GM19351 (cell line): ENCODE measurements around the gene ALOX15B.
"Not testable (repeated sequence)": the region's sequence is repeated elsewhere in the genome, so short reads cannot be mapped to it uniquely, and the experiment has no call there.

ENCODE experiments used
- ATAC-seq: cut with Tn5 transposase; IDR thresholded peaks from one replicate; pipeline ENCODE4 v1.9.1; 2021; ENCODE audit warnings: mild to moderate bottlenecking, moderate library complexity; ENCODE audit not compliant: unreplicated experiment

Gene ALOX15B

DNA sequence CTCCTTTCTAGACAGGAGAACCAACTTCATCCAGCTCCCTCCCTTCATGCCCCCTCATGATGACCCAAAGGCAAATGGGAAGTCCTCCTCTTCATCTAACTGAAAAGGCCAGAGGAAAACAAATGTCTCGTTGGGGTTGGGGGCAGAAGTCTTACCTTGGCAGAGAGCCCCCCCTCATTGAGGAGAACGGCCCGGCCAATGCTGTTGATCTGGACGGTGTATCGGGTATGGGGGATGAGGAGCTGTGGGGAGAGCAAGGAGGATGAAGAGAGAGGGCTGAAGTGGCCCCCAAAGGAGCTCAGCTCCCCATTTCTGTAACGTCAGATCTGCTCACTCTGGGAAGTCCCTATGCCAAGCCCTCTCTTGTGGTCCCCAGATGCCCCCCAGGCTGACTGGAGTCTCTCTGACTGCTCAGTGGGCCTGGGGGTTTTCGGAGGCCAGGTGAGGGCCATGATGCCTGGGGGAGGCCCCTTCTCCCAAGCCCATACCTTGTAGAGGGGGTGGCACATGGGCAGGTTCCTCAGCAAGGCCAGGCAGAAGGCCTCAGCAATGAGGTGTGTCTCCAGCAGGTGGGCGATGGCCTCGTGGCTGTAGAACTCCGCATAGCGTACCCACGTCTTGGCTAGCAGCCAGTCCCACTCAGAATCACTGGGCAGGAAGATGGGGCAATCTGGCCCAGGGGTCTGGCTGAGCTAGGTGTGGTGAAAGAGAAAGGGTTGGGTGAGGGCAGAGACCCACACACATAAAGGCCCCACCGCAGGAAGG, 37.8 kb downstream of the ALOX15B start:
- ATAC-seq: no peak

DNA sequence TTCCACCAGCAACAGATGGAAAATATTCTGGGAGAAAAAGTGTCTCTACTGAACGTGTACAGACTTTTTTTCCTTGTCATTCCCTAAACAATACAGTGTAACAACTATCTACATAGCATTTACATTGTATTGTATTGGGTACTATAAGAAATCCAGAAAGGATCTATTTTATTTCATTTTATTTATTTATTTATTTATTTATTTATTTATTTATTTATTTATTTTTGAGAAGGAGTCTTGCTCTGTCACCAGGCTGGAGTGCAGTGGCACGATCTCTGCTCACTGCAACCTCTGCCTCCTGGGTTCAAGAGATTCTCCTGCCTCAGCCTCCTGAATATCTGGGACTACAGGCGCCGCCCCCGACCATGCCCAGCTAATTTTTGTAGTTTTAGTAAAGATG, 39.1 kb downstream of the ALOX15B start:
- not testable (repeated sequence) for ATAC-seq

DNA sequence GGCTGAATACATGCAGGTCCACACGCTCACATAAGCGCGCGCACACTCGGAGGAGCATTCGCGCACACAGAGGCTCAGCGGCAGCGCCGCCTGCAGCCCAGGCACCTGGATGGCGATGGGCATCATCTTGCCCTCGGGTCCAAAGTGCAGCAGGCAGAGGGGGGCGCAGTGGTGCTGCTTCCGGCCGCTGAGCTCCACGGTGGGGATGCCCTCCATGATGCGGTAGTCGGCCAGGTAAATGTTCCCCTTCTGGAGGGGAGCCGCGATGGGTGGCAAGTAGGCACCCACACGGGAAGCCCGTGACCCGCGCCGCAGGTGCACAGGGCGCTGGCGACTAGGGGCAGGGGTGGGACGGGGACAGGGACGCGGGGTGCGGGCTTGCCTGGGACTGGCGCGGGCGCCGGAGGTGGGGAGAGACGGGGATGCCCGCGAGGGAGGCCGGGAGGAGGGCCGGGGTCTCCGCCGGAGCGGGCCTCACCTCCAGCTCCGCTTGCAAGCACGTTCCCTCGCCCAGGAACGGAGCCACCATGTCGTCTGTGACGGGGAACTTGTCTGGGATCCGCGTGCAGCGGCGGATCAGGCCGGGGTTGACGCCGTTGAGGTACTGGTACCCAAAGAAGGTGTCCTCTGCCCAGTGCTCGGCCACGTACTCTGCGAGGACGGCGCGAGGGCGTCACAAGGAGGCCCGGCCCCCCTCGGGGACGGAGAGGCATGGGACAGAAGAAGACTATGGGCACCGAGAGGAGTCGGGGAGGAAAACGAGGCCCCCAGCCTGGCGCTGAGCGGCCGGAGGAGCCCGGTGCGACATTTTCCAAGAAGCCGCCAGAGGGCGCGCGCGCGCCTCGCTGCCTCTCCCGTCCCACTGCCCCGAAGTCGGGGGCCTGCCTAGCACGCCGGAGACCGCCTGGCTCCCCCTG, 40.7 kb downstream of the ALOX15B start:
- peak; percentile 51 for ATAC-seq

DNA sequence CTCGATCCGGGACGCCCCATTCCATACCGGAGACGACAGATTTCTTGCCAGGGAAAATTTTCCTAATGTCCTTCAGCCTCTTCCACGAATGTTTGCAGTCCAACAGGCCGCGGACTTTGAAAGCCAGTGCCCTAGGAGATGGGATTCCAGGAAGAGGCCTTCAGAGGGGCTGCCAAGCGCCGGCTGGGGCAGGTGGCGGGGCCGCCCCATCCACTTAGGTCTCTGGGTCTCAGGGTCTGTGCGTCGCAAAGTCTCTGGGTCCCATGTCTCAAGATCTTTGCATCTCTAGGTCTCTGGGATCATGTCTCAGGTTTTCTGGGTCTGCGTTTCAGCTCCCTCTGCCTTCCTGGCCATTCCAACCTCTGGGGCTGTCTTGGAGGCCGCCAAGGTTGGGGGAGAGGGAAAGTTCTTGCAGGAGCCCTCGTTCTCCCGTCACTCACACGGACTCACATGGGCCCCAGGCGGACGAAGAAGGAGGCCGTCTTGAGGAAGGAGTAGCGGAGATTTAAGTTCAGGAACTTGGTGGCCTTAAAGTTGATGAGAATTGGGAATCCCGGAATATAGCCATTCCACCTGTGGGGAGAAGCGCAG, 41.4 kb downstream of the ALOX15B start:
- no peak for ATAC-seq

DNA sequence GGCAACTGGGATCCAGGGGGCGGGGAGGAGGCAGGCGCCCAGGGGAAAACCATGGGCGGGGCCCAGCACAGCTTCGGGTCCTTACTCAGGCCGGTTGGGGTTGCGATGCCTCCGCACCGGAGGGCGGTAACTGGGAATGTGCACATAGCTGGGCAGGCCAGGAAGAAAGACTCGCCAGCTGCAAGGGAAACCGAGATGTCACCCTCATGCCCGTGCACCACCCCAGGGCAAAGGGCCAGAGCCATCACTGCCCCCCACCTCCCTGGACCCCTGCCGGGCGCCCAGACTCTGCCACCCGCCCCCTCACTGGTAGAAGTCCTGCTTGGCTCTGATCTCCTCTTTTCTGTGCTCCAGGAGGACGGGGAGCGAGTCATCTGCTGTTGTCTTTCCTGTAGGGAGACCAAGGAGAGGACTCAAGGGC, 42.0 kb downstream of the ALOX15B start:
- ATAC-seq: no peak

DNA sequence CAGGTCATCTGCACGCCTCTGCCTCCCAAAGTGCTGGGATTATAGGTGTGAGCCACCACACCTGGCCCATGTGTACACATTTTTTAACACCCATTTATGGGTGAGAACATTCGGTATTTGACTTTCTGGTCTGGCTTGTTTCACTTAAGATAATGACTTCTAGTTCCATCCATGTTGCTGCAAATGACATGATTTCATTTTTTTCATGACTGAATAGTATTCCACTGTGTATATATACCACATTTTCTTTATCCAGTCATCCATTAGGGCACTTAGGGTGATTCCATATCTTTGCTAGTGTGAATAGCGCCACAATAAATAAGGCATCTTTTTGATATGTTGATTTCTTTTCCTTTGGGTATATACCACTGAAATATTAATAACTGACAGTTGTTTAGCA, 43.0 kb downstream of the ALOX15B start:
- no peak for ATAC-seq

DNA sequence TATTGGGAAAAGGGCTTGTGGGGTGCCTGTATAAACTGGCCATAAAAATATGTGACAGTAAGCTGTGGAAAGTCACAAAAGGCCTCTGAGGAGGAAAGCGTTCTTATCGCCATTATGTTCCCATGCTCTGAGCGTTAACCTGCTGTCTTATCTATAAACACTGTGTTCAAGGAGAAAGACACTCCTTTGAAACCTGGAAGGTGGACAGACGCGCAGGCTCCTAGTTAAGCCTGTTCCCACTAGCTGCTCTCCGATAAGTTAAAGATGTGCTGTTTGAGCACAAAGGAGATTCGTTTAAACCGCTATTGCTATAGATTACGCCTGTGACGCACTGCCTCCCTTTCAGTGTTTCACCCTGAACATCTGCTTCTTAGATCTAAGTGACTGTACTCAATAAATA, 43.4 kb downstream of the ALOX15B start:
- ATAC-seq: no peak

DNA sequence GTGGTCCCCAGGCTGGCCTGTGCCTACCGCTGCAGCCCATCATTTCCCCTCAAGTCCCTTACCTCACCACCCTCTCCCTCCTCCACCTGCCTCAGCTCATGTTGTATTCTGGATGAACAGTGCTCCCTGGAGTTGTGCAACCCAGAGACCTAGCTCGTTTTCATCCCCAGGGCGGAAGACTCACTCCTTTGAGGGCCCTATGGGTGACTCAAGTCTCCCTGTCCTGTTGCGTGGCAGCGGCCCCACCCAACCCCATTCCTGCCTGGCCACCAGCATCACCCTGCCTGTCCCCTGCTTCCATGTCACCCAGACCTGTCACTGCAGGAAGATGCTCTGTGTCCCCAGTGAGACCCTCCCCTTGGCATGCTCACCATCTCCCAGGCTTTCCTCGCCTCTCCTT, 45.4 kb downstream of the ALOX15B start:
- ATAC-seq: no peak

DNA sequence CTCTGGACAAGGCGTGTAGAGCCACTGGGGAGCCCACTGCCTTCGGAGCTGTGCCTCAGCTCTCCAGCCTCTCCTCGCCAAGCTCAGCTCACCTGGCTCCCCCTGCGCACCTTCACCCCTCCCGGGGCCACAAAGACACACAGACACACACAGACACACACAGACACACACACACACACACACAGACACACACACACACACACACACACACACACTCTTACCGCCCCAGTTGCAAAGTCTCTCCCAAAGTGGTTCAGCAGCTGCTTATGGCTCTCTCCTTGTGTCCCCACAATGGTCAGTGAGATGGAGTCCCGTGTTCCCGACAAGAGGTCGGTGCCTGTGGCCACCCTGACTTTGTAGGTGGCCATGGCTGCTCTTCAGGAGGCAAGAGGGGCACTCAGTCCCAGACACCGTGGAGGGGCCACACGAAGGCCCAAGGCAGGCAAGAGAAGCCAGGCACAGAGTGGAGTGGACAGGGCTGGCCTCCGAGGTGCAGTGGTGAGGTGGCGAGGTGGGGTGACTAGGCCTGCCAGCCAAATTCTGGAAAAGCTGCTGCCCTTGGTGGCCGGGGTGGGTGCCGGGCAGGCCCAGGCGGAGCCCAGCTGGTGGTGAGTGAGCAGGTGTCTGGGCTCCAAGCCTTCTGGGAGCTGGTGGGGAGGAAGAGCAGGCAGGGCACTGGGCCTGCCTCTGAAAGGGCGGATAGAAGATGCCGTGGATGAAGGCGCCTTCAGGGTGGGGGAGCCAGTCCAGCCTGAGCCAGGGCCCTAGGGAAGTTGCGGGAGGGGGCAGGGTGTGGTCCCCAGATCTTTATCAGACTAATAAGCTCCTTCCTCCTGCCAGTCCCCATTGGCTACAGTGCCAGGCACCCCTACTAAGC, 48.5 kb downstream of the ALOX15B start, which contains the start of gene ALOX12B:
TSS of gene ALOX12B (minus strand) at position 642 of the 877 bp plus-strand sequence. CDS start at position 368, 274 bp downstream.
- no peak for ATAC-seq

DNA sequence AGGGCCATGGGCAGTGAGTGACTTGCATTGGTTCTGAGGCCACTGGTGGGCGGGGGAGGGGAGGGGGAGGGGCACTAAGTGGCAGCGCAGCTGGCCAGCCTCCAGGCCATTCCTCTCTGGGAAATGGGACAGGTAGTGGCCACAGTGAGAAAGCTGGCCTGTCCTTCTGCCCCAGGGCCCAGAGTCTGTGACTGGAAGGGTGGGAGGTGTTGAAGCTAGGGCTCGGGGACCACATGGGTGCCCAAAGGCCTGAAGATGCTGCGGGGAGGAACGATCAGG, 49.0 kb downstream of the ALOX15B start:
- ATAC-seq: no peak

DNA sequence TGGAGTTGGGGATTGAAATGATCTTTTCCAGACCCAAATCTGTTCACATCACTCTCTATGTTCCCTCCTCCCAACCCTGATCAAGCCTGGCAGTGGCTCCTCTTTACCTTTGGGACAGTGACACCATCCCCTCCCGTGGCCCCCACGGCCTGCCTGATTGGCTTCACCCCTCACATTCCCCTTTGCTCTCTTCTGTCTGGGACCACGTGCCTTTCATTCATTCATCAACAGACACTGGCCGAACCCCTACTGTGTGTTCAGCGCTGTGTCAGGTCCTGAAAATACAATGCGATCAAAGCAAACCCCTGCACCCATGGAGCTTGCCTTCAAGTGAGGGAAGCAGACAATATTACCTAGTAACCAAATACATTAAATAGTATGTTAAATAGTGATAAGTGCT, 50.9 kb downstream of the ALOX15B start:
- no peak for ATAC-seq

DNA sequence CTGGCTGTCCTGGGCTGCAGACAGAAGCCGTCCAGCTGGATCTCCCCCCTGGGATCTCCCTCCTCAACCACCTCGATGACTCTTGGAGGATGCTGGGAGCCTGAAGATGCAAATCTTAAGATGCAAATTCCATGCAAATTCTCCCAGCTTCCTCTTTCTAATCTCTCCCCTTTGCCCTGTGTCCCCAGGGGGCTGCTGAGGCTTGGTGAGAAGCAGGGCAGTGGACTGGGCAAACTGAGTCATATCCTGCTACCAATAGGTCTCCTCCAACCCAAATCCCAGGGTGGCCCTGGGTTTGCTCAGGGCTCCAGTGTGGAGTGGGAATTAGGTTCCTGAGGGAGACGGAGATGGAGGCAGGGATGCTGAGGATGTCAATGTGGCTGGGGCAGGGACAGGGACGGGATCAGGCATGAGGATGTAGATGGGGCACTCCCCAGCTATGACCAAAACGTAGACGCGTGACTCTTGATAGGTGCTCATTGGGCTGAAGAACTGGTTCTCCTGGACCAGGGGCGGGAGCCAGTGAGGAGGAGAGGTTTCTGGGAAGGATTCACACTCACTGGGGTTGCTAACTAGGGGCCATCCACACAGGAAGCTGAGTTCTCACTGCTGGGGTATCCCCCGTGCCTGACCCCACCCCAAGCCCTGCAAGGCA, 52.3 kb downstream of the ALOX15B start:
- no peak for ATAC-seq

DNA sequence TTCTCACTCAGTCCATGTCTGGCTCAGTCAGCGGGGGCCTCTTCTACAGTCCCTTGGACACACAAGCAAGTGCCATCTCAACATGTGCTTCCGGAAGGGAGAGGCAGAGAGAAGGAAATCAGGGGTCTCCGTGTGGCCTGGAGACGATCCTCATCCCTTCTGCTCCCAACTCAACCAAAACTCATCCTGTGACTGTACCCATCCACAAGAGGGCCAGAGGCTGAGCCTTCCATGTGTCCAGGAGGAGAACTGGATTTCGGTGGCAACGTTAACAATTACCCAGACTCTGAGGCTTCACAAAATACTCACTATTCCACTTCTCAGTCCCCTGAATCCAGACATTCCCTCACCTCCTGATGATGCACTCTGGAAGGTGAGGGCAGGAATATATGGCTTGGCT, 56.5 kb downstream of the ALOX15B start:
- ATAC-seq: no peak

DNA sequence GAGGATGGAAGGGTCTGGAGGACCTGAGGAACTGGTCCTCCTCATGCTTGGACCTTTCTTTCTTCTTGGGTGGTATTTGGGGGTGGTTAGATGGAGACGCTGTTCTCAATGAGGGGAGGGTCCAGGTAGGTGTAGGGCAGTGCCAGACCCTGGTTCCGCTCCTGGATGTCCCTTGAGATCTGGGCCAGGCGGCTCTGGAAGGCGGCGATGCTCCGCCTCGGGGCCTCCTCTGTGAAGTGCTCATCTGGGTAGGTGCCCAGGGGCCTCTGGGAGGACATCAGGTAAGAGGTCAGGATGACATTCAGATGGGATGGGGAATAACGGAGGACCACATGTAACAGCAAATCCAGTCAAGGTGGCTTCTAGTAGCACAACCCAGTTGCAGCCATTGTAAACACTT, 57.7 kb downstream of the ALOX15B start:
- no peak for ATAC-seq
